ENCODE results near the gene NCKAP5. TPM values are rescaled to one million over a fixed set of nuclear protein-coding genes. Genes with fewer than 3 reads are reported as not detected.

NCKAP5 gene
- total RNA-seq, 2 experiments from 2014 or later: not detected

DNA sequence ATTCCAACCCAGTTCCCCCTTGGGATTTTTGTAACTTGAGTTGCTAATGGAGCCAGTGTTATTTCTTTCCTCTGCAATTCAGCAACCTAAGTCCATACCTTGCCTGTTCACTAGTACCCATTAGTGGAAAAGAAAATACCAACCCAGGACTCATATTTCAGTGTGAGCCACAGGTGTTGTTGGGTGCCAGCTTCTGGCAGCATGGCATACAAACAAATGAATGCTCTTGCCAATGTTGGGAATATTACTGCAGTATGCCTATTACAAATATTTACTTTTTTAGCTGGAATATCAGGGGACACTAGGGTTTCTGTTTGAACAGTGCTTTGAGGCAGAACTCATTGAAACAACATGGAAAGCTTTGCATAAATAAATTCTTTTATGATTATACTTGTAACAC lies 130.2 kb downstream of the NCKAP5 start:
- ChIA-PET POLR2A (no interaction called here), CTCF (no interaction called here)
- intact Hi-C loops (cut with micrococcal nuclease): no loop called here
- ATAC-seq (no peak), DNase-seq (no peak)
- Mint-ChIP-seq H3K27ac (no peak overlapping the region), H3K4me1 (ENCODE audit: low read depth) (no peaks in the 10 kb centered on the region), H3K9me3 (no peaks in the 10 kb centered on the region), H3K27me3 (no peaks in the 10 kb centered on the region), H3K36me3 (ENCODE audit: low read depth) (no peaks in the 10 kb centered on the region), H3K4me3 (no peak overlapping the region)
- TF ChIP-seq, protein P1, sequence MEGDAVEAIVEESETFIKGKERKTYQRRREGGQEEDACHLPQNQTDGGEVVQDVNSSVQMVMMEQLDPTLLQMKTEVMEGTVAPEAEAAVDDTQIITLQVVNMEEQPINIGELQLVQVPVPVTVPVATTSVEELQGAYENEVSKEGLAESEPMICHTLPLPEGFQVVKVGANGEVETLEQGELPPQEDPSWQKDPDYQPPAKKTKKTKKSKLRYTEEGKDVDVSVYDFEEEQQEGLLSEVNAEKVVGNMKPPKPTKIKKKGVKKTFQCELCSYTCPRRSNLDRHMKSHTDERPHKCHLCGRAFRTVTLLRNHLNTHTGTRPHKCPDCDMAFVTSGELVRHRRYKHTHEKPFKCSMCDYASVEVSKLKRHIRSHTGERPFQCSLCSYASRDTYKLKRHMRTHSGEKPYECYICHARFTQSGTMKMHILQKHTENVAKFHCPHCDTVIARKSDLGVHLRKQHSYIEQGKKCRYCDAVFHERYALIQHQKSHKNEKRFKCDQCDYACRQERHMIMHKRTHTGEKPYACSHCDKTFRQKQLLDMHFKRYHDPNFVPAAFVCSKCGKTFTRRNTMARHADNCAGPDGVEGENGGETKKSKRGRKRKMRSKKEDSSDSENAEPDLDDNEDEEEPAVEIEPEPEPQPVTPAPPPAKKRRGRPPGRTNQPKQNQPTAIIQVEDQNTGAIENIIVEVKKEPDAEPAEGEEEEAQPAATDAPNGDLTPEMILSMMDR (IDR thresholded peaks at IDR 0.05): no peak

DNA sequence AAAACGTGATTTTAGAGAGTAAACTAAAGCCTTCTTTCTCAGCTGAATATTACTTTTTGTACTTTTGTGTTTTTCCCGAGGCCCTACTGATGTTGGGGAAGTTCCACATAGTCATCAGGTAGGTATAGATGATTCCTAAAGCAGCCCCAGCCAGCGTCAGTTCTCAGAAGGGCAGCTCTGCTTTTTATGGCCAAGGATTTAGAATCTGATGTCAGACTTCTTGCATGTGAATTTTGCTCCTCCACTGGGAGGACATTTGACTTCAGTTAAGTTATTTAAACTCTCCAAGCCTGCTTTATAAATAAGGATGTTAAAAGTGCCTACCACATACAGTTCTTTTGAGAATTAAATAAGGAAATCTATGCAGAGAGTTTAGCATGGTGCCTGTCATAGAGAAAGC lies 130.8 kb downstream of the NCKAP5 start:
- ChIA-PET POLR2A (no interaction called here), CTCF (no interaction called here)
- Mint-ChIP-seq H3K27me3 (no peaks in the 10 kb centered on the region), H3K4me3 (no peak overlapping the region), H3K4me1 (ENCODE audit: low read depth) (no peaks in the 10 kb centered on the region), H3K27ac (no peak overlapping the region), H3K36me3 (ENCODE audit: low read depth) (no peaks in the 10 kb centered on the region), H3K9me3 (no peaks in the 10 kb centered on the region)
- intact Hi-C loops (cut with micrococcal nuclease): no loop called here
- ATAC-seq (no peak), DNase-seq (no peak)
- TF ChIP-seq, protein P1 (IDR thresholded peaks at IDR 0.05): no peak

DNA sequence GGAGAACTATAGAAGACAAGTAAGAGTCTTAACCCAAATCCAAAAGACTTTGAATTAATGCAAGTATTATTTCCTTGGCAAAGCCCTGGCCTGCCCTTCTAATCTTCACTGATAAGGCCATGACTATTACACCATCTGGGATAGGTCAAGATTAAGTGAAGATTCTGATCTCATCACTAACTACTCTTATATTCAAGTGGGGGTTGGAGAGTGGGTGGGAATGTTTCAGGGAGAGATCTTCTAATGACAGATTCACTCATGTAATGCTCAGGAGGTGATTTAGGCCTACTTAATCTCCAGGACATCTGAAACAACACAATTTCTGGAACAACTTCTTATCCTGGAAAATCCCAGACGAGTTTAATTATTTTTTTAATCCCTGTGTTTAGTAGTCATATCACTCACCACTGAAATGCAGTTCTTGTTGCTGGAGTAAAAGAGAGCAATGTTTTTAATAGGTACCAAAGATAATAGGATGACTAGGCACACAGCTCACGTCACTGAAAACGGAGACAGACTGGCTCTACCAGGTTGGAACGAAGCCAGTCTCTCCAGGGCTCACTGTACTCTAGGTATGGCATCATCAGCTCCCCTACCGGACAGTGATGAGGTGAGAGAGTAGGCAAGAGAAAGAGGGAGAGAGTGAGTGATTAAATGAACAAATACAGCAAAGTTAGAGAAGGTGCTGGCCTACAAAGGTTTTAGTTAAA lies 133.1 kb downstream of the NCKAP5 start:
- intact Hi-C loops (cut with micrococcal nuclease): no loop called here
- no peaks in the 10 kb centered on the region for H3K4me1 Mint-ChIP-seq (ENCODE audit: low read depth)
- ChIA-PET POLR2A (no interaction called here), CTCF (no interaction called here)
- no peak overlapping the region for H3K27ac Mint-ChIP-seq
- DNase-seq: no peak
- no peak for ATAC-seq
- peaks cover 3% of the 10 kb centered on the region for H3K9me3 Mint-ChIP-seq
- no peak overlapping the region for H3K4me3 Mint-ChIP-seq
- TF ChIP-seq, protein P1 (IDR thresholded peaks at IDR 0.05): no peak
- no peaks in the 10 kb centered on the region for H3K36me3 Mint-ChIP-seq (ENCODE audit: low read depth)
- H3K27me3 Mint-ChIP-seq: no peaks in the 10 kb centered on the region

DNA sequence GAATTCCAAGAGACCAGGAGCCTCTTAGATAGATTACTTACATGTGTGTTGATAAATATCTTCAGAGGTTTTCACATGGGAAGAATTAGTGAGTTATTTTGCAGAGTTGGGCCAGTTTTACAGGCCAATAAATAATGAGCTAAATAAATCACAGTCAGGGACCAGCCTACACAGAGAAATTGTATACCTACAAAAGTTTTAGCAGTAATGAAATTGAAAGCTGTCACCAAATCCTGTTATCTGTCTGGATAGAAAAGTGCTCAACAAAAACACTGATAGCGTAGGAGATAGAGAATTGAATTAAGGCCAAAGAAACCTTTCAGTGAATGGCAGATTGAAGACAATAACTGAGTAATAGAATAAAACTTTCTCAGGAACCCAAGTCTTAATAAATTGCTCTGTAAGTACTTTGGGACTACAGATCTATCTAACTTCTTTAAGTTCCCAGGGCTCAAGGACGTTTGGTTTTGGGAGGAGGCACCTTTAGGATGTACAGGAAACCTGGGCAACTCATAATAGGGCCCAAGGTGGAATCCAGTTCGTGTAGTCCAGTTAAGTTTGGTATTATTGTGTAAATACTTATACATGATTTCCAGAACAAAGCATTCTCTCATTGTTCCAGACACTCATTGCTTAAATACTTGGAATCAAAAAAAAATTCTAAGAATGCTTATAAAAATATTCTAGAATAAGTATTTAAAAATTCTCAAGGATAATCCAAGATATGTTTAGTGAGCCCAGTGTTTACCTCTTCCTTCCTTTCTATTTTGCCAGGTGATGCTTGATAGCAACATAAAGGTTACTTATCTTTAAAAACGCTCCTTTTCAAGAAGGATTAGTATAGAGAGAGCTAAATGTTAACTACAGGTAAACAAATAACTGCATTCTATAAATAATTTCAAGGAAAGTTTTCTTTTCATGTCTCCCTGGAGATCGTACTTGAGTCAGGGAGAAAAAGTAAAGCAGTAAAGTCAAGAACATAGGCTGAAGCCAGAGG lies 134.5 kb downstream of the NCKAP5 start:
- DNase-seq (no peak), ATAC-seq (no peak)
- Mint-ChIP-seq H3K9me3 (peaks cover 7% of the 10 kb centered on the region), H3K27ac (no peak overlapping the region), H3K4me3 (no peak overlapping the region), H3K4me1 (ENCODE audit: low read depth) (no peaks in the 10 kb centered on the region), H3K36me3 (ENCODE audit: low read depth) (no peaks in the 10 kb centered on the region), H3K27me3 (no peaks in the 10 kb centered on the region)
- intact Hi-C loops (cut with micrococcal nuclease): no loop called here
- POLR2A ChIA-PET: no interaction called here
- TF ChIP-seq, protein P1 (IDR thresholded peaks at IDR 0.05): no peak
- CTCF ChIA-PET: no interaction called here

DNA sequence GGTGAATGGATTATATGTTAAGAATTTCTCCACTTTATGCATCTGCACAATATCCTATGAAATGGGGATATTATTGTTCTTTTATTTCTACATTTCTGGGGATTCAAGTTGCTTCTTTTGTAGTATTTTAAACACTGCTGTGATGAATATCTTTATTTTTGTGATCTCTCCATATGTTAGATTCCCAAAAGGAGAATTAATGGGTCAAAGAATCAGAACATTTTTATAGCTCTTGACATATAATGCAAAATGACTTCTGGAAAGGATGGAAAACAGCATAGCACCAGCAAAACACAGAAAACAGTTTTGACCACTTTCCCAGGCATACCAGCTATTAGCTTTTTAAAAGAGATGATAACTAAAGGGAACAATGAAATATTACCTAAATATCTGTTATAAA lies 135.5 kb downstream of the NCKAP5 start:
- ATAC-seq (no peak), DNase-seq (no peak)
- no peaks in the 10 kb centered on the region for H3K4me1 Mint-ChIP-seq (ENCODE audit: low read depth)
- H3K27ac Mint-ChIP-seq: no peak overlapping the region
- H3K4me3 Mint-ChIP-seq: no peak overlapping the region
- H3K9me3 Mint-ChIP-seq: peaks cover 7% of the 10 kb centered on the region
- H3K36me3 Mint-ChIP-seq (ENCODE audit: low read depth): no peaks in the 10 kb centered on the region
- intact Hi-C loops (cut with micrococcal nuclease): no loop called here
- TF ChIP-seq, protein P1 (IDR thresholded peaks at IDR 0.05): no peak
- ChIA-PET POLR2A (no interaction called here), CTCF (no interaction called here)
- H3K27me3 Mint-ChIP-seq: no peaks in the 10 kb centered on the region
